Measurements from ENCODE around the gene RELB.

RELB gene

DNA sequence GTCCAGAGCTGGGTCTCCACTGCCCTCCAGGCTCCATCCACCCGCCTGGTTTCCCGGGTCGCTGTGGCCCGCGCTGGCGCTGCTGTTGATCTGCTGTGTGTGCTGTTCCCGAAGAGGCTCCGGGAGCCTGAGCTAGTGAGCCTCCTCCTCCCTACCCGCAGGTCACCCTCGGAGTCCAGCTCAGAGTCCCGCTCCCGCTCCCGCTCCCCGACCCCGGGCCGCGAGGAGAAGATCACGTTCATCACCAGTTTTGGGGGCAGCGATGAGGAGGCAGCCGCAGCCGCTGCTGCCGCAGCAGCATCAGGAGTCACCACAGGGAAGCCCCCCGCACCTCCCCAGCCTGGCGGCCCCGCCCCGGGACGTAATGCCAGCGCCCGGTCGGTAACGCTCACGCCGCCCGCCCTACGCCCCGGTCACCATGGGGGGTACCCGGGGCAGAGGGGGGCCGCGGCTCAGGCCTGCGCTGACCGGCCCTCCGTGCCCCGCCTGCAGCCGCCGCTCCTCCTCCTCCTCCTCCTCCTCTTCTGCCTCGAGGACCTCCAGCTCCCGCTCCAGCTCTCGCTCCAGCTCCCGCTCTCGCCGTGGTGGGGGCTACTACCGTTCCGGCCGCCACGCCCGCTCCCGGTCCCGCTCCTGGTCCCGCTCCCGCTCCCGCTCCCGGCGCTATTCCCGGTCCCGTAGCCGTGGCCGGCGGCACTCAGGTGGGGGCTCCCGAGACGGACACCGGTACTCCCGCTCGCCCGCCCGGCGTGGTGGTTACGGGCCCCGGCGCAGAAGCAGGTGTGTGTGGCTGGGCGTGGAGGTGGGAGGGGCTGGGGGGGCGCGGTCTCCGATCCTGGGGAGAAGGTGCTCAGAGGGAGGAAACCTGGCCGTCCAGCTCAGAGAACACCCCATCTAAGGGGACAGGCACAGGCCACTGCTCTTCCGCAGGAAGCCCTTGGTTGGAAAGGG lies 62.9 kb downstream of the RELB start:
- DNase-seq = no peak

GRCh38 chr19:45066921-45067661 lies 65.8 kb downstream of the RELB start:
- DNase-seq = no peak

DNA sequence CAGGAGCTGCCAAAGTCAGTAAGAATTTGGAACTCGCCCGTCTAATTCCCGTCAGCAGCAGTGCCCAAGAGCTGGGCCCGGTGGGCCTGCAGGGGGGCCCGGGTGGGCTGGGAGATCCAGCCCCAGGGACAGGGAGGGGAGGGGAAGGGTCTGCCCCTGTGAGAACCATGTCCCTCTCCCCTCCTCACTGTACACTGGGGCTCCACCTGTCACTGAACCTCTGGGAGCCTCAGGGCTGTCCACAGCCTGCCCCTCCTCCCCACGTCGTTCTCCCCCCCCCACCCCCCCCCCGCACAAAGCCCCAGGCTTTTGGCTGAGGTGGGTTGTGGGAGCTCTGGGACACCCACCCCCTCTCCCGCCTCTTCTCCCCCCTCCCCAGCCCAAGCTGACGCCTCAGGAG lies 66.8 kb downstream of the RELB start:
- no peak for DNase-seq

- peak; percentile 52 to 73 for DNase-seq
These were observed 67.8 kb downstream of the RELB start for GRCh38 chr19:45069056-45069455.

DNA sequence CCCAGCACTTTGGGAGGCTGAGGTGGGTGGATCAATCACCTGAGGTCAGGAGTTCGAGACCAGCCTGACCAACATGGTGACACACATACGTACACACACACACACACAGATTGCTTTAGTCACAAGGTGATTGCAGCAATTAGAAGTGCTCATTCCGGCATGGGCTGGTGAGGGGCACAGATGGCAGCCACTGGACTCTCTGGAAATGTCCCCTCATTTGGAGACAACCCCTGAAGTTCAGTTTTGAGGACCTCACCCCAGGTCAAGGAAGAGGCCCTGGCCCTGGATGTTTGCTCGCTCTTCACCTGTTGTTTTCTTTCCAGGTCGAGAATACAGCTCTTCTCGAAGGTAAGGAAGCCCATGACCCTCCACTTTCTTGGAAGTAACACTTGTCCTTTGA lies 69.0 kb downstream of the RELB start:
- DNase-seq = no peak

GRCh38 chr19:45070861-45071544 lies 69.7 kb downstream of the RELB start:
- no peak for DNase-seq

GRCh38 chr19:45071545-45071938 lies 70.3 kb downstream of the RELB start:
- DNase-seq = no peak

GRCh38 chr19:45071969-45072790 lies 70.9 kb downstream of the RELB start:
- no peak for DNase-seq

DNA sequence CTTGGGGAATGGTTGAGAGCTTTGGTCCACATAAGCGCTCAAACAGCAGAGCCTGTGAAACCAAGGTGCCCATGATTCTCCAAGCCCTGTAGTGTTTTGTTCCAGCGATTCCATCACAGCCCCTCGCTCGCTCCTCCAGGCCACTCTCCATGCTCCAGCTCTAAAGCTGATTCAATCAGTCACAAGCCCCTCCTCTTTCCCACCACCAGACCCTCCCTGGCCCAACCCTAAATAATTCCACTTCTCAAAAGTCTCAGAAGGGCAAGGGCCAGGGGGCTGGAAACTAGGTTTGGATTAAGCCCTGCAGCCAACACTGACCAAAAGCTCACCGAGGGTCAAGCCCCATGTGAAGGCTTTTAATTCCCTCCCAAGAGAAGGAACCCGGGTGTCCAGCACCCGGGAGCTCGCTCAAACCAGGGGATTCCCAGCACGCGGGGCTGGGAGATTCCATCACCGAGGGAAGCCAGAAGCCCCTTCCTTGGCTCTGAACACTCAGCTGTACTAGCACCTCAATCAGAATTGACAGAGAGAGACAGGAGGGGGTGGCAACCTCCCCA lies 73.6 kb downstream of the RELB start:
- no peak for DNase-seq

DNA sequence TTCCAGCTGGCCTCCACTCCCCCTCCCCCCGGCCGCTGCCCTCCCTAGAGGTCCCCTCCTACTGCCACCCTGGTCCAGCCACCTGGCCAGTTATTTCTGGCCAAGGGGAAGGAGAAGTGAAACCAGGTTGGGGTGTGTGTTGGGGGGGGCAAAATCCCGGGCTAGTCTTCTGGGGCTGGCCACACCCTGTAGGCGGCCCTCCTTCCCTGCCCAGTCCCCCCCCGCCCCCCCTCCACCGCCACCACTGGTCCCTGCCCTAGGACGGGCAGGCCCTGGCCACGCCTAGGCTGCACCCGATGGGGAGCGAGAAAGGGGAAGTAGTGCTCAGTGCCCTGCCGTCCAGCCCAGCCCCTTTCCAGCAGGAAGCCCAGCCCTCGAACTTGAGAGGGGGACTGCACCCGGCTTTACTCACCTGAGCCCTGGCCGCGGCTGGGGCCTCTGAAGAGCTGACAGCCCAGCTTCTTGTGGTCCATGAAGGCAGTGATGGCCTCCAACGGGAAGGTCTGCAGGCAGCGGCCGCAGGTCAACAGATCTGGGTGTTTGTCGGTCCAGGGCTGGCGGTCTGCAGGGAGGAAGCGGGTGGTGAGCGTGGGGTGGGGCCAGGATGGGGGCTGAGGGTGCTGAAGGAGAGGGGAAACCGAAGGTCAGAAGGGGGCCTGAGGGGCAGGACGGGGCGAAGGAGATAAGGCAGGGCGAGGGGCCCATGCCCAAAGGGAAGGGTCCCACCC lies 74.2 kb downstream of the RELB start:
- peak; percentile 93 to 94 for DNase-seq

DNA sequence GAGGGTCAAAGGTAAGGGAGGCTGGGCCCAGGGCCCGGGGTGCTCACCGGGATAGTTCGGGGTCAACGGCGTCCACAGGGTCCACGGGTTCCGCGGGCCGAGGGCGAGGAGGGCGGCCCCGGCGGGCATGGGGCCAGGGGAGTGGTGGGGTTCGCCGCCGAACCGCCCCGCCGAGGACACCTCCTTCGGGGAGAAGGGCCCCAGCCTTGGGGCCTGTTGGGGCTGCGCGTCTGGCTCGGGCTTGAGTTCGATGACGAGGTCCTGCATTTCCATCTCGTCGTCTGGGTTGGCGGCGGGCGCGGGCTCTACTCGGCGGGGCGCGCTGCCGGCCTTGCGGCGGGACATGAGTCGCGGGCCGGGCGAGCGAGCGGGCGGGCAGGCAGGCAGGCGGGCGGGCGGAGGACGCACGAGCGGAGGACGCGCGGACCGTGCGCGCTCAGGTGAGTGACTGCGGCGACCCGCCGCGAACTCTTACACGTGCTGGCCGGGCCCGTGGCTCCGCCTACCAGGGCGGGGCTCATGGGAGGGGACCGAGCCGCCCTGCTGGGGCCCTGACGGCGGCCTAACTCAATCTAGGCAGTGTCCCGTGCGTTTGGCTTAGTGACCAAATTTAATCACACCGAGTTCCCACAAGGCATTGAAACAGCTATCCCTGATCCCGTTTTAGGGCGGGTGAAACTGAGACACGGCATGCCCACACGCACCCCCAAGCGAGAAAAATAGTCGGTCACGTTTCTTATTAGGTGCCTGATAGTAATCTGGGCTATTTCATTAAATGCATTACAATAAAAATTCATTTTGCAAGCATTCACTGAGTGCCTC lies 75.0 kb downstream of the RELB start, which contains the start of gene ZNF296:
Gene ZNF296, minus strand, starts transcription at position 450 of the 822 bp plus-strand sequence. Its CDS starts 105 bp downstream, at position 345.
- DNase-seq = peak; percentile 72 to 82

GRCh38 chr19:45076851-45077730 lies 75.8 kb downstream of the RELB start:
- no peak for DNase-seq

DNA sequence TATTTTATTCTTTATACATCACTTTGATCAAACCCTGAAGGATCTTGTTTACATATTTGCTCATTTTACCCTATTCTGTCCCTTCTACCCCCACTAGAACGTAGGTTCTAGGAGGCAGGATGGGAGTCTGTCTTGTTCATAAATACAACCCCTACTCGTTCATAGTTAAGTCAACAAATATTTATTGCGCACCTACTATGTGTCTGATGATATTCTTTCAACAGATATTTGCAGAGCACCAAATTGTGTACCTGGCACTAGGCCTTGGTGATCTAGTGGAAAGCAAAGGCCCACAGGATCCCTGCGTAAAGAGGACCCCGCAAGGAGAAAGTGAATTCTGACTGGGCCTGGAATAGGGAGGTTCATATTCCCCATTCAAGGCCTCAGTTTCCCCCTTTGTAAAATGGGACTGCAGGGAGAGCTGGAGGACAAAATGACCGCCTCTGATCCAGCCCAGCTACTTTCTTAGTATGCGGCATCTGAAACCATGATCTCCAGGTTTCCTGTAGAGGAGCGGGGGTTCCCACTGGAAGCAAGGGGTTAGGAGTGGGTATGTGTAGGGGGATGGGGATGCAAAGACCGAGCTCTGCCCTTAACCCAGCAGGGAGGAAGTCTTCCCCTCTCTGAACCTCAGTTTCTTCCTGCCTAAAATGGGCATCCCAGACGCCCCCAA lies 77.3 kb downstream of the RELB start:
- DNase-seq = no peak

GRCh38 chr19:45079063-45079910 lies 78.0 kb downstream of the RELB start, which contains the start of gene GEMIN7:
Gene GEMIN7 (plus strand): TSS chr19:45079260. CDS start chr19:45090115, 10,855 bp downstream.
- peak; percentile 64 to 73 for DNase-seq

GRCh38 chr19:45079911-45080370 lies 78.7 kb downstream of the RELB start:
- DNase-seq = no peak

DNA sequence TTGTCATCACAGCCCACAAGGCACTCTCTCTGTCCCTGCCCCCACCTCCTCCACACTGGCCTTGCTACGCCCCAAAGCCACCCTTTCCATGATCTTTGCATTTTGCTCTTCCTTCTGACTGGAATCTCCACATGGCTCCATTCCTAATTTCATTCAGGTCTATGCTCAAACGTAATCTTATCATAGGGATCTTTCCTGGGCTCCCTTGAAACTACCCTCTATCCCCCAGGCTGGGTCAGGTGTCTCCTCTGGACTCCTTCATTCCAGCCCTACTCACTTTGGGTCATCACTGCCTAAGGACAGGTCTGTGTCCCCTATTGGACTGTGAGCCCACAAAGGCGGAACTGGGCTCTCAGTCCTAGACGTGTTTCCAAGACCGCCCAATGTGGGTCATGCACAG lies 80.9 kb downstream of the RELB start:
- no peak for DNase-seq

DNA sequence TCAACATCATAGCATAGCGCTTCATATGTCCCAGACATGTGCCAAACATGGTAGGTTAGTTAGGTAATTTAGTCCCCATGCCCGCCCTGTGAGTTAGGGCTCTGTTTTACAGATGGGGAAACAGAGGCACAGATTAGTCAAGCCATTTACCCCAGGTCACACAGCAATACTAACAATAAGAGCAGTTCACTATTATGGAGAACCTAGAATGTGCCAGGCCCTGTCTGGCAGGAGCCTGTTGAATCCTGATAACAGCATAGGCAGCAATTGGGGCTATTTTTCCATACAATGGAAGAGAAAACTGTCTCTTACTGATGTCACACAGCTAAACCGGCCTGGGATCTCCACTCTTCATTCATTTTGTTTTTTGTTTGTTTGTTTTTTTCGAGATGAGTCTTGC lies 85.2 kb downstream of the RELB start:
- DNase-seq = no peak
